Adrenal gland (tissue), 12 donors: ENCODE data around the gene LMTK2. TPM values are rescaled to one million over a fixed set of nuclear protein-coding genes. Genes with fewer than 3 reads are reported as not detected.

ENCODE experiments used
- DNase-seq, 7 donors: peaks; one replicate each; pipeline ENCODE4 v3.0.0-alpha.2; 2019 to 2020
- H3K27ac ChIP-seq, 5 donors: fragments of 200-600 bp; sonication (generic) in 4 of 5; 1 replicate in 3 of 5; 2 replicates in 2 of 5; pipeline versions ENCODE4 v1.5.1 to v1.8.0; 2016 to 2020; ENCODE audit warnings: mild to moderate bottlenecking in 1 of 5
- H3K27me3 ChIP-seq: fragments of 200-600 bp; 2 replicates; pipeline ENCODE4 v1.8.0; 2021
- H3K36me3 ChIP-seq, 2 donors: fragments of 200-600 bp; replicated peaks in 1 of 2; 1 replicate in 1 of 2; 2 replicates in 1 of 2; pipeline versions ENCODE4 v1.5.1 to v1.8.0; 2018 to 2022
- H3K4me1 ChIP-seq, 2 donors: fragments of 200-600 bp; replicated peaks in 1 of 2; 1 replicate in 1 of 2; 2 replicates in 1 of 2; pipeline versions ENCODE4 v1.5.1 to v1.8.0; 2018 to 2021
- H3K4me3 ChIP-seq, 4 donors: fragments of 200-600 bp; sonication (generic) in 3 of 4; one replicate each; pipeline ENCODE4 v1.5.1; 2016 to 2018
- H3K9me3 ChIP-seq, 3 donors: fragments of 200-600 bp; sonication (generic) in 1 of 3; replicated peaks in 1 of 3; 1 replicate in 2 of 3; 2 replicates in 1 of 3; pipeline versions ENCODE4 v1.5.1 to v1.8.0; 2016 to 2021
- POLR2A ChIP-seq, 2 donors: fragments of 450-650 bp; IDR thresholded peaks; one replicate each; pipeline ENCODE4 v1.6.1; 2017; ENCODE audit warnings: antibody characterized with exemption in 2 of 2, mild to moderate bottlenecking in 2 of 2, moderate library complexity in 1 of 2
- WGBS, 4 donors: extraction: QIAGEN DNeasy Blood & Tissue Kit in 2 of 4; methylation state at CpG; one replicate each; pipeline versions ENCODE4 v1.1.5 to v1.1.7; 2013 to 2017; 5-methylcytosine and 5-hydroxymethylcytosine counted together
- intact Hi-C, 2 donors: fragments of 100-400 bp; cut with DNase I; formaldehyde crosslinking; loops; one replicate each; pipeline versions ENCODE4 v1.14.1 to v1.15.0; 2022 to 2023
- polyA plus RNA-seq, 3 donors: library from polyadenylated mRNA; stranded (reverse); fragments of 200-250 nt in 2 of 3; fragments of 350-450 nt in 1 of 3; fragmentation: Illumina TruSeq in 1 of 3; extraction: RNeasy Lipid Tissue Mini Kit (QIAGEN cat#74804) in 1 of 3; gene quantifications; one replicate each; pipeline ENCODE4 v1.2.3, GENCODE V29; 2013 to 2014
- total RNA-seq, 9 donors: library from RNA; depleted of rRNA in 4 of 9; stranded (reverse); fragments of >200 nt in 4 of 9; fragments of 120-200 nt in 1 of 9; fragmentation: NEBNext Ultra II Directional in 1 of 9; extraction: Animal tissue kit (Norgen Biotek cat#: 25700) in 1 of 9; gene quantifications; one replicate each; pipeline versions ENCODE4 v1.1.0 to v1.2.4, GENCODE V29; 2013 to 2023
- TF ChIP-seq, protein P1 (sequence below), 6 experiments: fragments of 450-650 bp in 4 of 6; fragments of 200-600 bp in 2 of 6; sonication (generic) in 1 of 6; IDR thresholded peaks; 1 replicate in 5 of 6; 2 replicates in 1 of 6; pipeline versions ENCODE4 v1.5.1 to v1.8.0; 2016 to 2021; ENCODE audit warnings: antibody characterized with exemption in 6 of 6, mild to moderate bottlenecking in 2 of 6, moderate library complexity in 1 of 6
- donor health status: healthy with polysubstance abuse.
- donor health status: Bipolar disorder and iron deficiency.
- donor health status: DM: yes; HTN: yes; CAD: no.
- donor health status: DM: no; HTN: no; CAD: no.
- donor health status: DM: no; HTN: no; CAD: no.
- donor health status: DM: yes; HTN: yes; CAD: no.

The LMTK2 gene
- total and polyA plus RNA-seq, 12 donors = 3.4 to 36.2 (median 22.4) TPM

DNA sequence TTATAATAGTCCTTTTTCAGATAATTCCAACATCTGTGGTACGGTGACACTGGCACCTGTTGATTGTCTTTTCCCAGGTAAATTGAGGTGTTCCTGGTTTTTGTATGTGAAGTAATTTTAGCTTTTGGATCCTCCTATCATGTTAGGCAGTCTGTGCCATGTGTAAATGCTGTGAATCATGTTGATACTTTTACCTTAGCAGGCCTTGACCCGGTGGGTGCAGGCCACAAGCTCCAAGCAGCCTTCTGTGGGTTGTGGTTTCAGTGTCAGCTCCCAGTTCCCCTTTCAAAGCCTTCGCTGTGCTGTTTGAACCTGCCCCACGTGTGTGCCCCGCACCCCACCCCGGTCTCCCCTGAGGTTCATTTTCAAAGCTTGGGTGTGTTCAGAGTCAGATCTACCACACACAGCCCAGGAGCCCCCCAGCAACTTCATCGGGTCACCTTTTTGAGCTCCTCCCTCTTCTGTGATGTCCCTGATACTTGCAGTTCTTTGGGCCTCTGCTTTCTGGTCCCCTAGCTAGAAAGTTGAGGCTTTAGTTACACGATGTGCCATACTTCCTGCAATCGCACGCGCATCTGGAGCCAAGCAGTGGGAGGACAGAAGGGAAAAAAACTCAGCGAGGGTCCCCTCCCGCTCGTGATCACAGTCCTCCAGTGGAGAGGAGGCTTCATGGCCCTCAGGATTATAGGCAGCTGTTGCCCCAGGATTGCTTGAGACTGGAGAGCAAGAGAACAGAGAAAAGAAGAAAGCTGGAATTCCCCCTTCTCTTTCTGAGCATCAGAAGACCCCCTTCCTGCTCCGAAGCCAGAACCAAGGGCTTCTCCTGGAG lies 95.9 kb downstream of the LMTK2 start:
- H3K36me3 ChIP-seq = peaks cover 0 to 26% of the 10 kb centered on the region in 2 donors
- TF ChIP-seq POLR2A (IDR thresholded peaks at IDR 0.05) = no peak
- TF ChIP-seq, protein P1, sequence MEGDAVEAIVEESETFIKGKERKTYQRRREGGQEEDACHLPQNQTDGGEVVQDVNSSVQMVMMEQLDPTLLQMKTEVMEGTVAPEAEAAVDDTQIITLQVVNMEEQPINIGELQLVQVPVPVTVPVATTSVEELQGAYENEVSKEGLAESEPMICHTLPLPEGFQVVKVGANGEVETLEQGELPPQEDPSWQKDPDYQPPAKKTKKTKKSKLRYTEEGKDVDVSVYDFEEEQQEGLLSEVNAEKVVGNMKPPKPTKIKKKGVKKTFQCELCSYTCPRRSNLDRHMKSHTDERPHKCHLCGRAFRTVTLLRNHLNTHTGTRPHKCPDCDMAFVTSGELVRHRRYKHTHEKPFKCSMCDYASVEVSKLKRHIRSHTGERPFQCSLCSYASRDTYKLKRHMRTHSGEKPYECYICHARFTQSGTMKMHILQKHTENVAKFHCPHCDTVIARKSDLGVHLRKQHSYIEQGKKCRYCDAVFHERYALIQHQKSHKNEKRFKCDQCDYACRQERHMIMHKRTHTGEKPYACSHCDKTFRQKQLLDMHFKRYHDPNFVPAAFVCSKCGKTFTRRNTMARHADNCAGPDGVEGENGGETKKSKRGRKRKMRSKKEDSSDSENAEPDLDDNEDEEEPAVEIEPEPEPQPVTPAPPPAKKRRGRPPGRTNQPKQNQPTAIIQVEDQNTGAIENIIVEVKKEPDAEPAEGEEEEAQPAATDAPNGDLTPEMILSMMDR (IDR thresholded peaks at IDR 0.05) = no peak
- intact Hi-C loops = no loop called here
- H3K4me1 ChIP-seq = peaks cover 0 to 6% of the 10 kb centered on the region in 2 donors
- H3K4me3 ChIP-seq = no peak overlapping the region
- WGBS, 4 donors = 79 to 84% (median 81%) methylated on average over 14 to 15 of the region's 15 CpGs
- no peak overlapping the region for H3K27ac ChIP-seq
- peak in 1 of 7 donors; percentile 41 for DNase-seq
- no peaks in the 10 kb centered on the region for H3K9me3 ChIP-seq
- no peaks in the 10 kb centered on the region for H3K27me3 ChIP-seq

DNA sequence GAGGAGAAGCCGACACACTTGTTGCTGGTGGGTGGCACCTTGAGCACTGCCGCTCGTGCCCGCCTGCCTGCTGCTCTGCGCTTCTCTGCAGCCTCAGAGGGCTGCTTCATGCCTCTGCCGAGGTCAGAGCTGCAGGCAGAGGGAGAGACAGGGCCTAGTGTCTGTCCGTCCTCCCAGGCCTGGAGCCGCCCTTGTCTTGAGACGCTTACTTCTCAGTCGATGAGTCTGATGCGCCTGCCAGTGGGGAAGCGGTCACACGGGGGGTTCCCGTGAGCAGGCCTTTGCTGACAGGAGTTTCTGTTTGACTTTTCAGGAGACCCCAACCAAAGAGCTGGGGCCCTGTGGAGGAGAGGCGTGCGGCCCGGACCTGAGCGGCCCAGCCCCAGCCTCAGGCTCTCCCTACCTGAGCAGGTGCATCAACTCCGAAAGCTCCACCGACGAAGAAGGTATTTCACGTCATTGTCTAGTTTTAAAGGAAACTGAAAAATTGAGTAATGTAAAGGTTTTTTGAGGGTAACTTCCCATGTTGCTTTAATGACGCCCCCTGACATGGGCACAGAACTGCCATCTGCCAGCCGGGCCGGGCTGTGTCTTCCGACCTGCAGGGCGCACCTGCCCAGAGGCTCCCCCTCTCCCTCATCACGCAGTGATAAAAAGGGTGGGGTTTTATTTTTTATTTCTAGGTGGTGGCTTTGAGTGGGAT lies 96.8 kb downstream of the LMTK2 start:
- no peaks in the 10 kb centered on the region for H3K27me3 ChIP-seq
- intact Hi-C loops = no loop called here
- H3K4me1 ChIP-seq = peaks cover 0 to 6% of the 10 kb centered on the region in 2 donors
- H3K27ac ChIP-seq = no peak overlapping the region
- WGBS, 4 donors = 91 to 97% (median 96%) methylated on average over 18 to 28 of the region's 28 CpGs
- H3K9me3 ChIP-seq = no peaks in the 10 kb centered on the region
- no peak overlapping the region for H3K4me3 ChIP-seq
- no peak for TF ChIP-seq POLR2A (IDR thresholded peaks at IDR 0.05)
- TF ChIP-seq, protein P1 (IDR thresholded peaks at IDR 0.05) = no peak
- peaks cover 0 to 26% of the 10 kb centered on the region in 2 donors for H3K36me3 ChIP-seq
- peak in 1 of 7 donors; percentile 34 for DNase-seq

DNA sequence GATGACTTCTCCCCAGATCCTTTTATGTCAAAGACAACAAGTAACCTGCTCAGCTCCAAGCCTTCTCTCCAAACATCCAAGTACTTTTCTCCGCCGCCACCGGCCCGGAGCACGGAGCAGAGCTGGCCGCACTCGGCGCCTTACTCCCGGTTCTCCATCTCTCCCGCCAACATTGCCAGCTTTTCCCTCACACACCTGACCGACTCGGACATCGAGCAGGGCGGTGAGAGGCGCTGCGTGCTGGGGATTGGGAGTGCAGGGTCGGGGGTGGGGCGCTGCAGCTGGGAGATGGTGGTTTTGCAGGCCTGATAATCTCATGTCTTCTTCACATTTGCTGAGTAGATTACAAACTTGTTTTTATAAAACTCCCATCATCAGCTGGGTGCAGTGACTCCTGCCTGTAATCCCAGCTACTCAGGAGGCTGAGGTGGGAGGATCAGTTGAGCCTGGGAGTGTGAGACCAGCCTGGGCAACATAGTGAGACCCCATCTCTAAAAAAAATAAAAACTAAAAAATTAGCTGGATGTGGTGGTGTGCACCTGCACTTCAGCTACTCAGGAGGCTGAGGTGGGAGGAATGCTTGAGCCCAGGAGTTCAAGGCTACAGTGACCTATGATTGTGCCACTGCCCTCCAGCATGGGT lies 97.4 kb downstream of the LMTK2 start:
- 97 to 99% (median 98%) methylated on average over 18 of the region's 18 CpGs for WGBS, 4 donors
- no peak for DNase-seq
- Histone ChIP-seq H3K27ac (no peak overlapping the region), H3K27me3 (no peaks in the 10 kb centered on the region), H3K9me3 (no peaks in the 10 kb centered on the region), H3K4me1 (peaks cover 0 to 6% of the 10 kb centered on the region in 2 donors), H3K4me3 (no peak overlapping the region), H3K36me3 (peaks cover 0 to 26% of the 10 kb centered on the region in 2 donors)
- intact Hi-C loops = no loop called here
- TF ChIP-seq, protein P1 (IDR thresholded peaks at IDR 0.05) = no peak
- TF ChIP-seq POLR2A (IDR thresholded peaks at IDR 0.05) = no peak

DNA sequence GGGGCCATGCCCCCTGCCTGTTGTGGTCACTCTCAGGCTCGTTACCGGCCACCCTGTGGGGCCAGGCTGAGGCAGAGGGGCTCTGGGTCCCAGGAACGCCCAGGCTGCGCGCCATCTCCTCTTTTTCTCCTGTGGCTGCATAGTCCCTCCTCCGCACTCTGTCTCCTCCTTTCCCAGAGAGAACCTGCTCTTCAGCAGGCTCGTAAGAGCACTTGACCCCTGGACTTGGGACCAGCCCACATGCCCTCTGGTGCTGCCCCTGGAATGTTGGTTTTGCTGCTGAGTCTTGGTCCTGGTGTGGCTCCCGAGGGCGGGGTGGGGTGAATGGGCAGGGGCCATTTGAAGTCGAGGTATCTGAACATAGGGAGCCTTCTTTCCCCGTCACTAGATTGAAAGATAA lies 98.0 kb downstream of the LMTK2 start:
- Histone ChIP-seq H3K36me3 (peaks cover 0 to 26% of the 10 kb centered on the region in 2 donors), H3K4me3 (no peak overlapping the region), H3K4me1 (peaks cover 0 to 6% of the 10 kb centered on the region in 2 donors), H3K27ac (no peak overlapping the region), H3K9me3 (no peaks in the 10 kb centered on the region), H3K27me3 (no peaks in the 10 kb centered on the region)
- TF ChIP-seq POLR2A (IDR thresholded peaks at IDR 0.05) = no peak
- TF ChIP-seq, protein P1 (IDR thresholded peaks at IDR 0.05) = no peak
- intact Hi-C loops = no loop called here
- DNase-seq = peak in 1 of 7 donors; percentile 33
- 93 to 98% (median 96%) methylated on average over 11 of the region's 11 CpGs for WGBS, 4 donors
